Measurements from ENCODE around the gene NFE2. TPM values are rescaled to one million over a fixed set of nuclear protein-coding genes. Genes with fewer than 3 reads are reported as not detected.

Gene NFE2
- total RNA-seq, 1 donor from 2014 or later = 0.71 TPM

DNA sequence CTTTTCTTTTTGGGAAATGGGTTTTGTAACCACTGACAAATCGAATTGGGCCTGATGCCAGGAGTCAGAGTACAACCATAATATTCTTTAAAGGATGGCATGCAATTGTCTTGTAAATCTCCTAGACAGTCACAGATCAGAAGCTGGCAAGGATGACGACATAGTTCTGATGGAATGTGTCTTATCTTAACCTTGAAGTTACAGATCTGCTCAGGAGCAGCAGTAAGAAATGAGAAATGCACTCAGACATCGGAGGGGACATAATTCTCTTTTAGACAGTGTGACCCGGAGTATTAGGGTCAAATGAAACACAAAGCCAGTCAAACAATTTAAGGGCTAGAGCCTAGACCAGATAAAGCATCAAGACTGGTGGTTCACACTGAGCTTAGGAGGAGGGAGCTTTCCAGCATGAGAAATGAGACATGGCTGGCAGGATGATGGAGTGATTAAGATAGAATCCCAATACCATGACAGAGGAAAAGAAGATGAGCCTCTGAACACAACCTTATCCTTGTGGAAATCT, 38.4 kb downstream of the NFE2 start:
- Histone ChIP-seq H3K9me3 (replicated peaks) (no peaks in the 10 kb centered on the region), H3K4me1 (peaks cover 55% of the 10 kb centered on the region), H3K27me3 (ENCODE audit: low read depth) (no peaks in the 10 kb centered on the region), H3K36me3 (peaks cover 2% of the 10 kb centered on the region), H3K27ac (replicated peaks) (peak overlapping the region; percentile 53), H3K4me3 (no peak overlapping the region)
- intact Hi-C loops (cut with micrococcal nuclease) = no loop called here
- DNase-seq = no peak
- TF ChIP-seq, protein P1, sequence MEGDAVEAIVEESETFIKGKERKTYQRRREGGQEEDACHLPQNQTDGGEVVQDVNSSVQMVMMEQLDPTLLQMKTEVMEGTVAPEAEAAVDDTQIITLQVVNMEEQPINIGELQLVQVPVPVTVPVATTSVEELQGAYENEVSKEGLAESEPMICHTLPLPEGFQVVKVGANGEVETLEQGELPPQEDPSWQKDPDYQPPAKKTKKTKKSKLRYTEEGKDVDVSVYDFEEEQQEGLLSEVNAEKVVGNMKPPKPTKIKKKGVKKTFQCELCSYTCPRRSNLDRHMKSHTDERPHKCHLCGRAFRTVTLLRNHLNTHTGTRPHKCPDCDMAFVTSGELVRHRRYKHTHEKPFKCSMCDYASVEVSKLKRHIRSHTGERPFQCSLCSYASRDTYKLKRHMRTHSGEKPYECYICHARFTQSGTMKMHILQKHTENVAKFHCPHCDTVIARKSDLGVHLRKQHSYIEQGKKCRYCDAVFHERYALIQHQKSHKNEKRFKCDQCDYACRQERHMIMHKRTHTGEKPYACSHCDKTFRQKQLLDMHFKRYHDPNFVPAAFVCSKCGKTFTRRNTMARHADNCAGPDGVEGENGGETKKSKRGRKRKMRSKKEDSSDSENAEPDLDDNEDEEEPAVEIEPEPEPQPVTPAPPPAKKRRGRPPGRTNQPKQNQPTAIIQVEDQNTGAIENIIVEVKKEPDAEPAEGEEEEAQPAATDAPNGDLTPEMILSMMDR (IDR thresholded peaks at IDR 0.05; ENCODE audit: borderline replicate concordance) = no peak

DNA sequence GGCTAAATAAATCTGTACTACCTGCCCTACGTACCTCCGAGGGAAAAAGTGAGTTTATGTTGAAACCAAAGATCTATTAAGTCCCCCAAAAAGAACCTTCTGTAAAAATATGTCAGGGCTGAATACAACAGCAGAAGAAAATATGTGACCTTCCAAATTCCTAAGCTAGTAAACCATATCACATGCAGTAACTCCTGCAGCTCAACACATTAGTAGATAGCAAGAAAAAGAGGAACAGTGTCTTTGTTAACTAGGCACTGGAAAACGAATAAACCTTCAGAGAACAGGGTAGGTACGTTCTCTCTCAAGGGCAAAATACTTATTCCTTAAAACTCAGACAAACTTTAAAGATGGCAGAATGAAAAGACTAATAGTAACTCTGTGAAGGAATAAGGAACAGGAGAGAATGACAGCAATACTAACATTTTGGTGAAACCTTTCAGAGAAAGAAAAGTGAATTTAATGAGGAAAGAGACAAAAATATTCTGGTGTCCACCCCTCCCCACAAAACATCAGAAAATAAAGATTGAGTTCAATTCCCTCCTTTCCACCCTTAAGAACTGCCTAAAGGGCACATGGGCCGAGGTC, 38.9 kb downstream of the NFE2 start:
- no peaks in the 10 kb centered on the region for H3K9me3 ChIP-seq (replicated peaks)
- TF ChIP-seq, protein P1 (IDR thresholded peaks at IDR 0.05; ENCODE audit: borderline replicate concordance) = no peak
- peaks cover 57% of the 10 kb centered on the region for H3K4me1 ChIP-seq
- peaks cover 7% of the 10 kb centered on the region for H3K36me3 ChIP-seq
- DNase-seq = no peak
- no peak overlapping the region for H3K4me3 ChIP-seq
- H3K27ac ChIP-seq (replicated peaks) = peak overlapping the region; percentile 53
- intact Hi-C loops (cut with micrococcal nuclease) = no loop called here
- no peaks in the 10 kb centered on the region for H3K27me3 ChIP-seq (ENCODE audit: low read depth)

DNA sequence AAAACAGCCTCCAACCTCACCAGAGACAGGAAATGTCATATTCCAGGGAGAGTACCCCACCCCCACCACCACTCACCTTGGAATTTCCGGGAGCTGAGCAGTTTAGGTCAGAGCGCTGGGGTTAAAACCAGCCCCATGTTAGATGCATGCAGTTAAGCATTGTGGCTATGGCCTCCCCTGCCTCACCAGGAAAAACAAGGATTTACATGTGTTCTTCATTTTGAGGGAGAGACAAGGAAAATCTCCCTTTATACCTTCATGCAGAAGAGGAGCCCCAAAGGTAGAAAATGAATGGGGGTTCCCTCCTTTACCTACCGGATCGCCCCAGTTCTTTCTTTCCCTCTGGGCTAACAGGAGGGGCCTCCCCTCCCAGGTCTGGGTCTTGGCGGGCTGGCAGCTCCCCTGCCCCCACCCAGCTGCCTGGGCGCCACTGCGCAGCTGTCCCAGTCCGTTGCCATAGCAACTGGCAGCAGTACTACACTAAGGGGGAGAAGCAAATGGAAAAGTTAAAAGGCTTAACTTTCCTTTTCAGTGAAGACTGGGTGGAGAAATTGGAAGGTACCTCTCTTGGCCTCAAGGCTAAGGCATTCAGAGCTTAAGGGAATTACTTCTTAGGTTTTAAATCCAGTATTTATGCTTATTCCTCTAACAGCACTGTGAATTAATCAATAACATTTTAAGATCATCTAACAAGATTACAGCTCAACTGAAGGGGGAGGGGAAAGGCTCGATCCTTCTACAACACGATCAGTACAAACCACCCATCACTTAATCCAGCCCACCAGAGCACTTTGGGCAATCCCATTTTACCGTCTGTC, 41.4 kb downstream of the NFE2 start:
- H3K4me1 ChIP-seq = peaks cover 60% of the 10 kb centered on the region
- peak overlapping the region; percentile 66 for H3K4me3 ChIP-seq
- peak overlapping the region; percentile 83 for H3K27ac ChIP-seq (replicated peaks)
- H3K36me3 ChIP-seq = peaks cover 31% of the 10 kb centered on the region
- H3K27me3 ChIP-seq (ENCODE audit: low read depth) = no peaks in the 10 kb centered on the region
- TF ChIP-seq, protein P1 (IDR thresholded peaks at IDR 0.05; ENCODE audit: borderline replicate concordance) = no peak
- intact Hi-C loops (cut with micrococcal nuclease) = loop anchor here (10.0 kb wide), 1 partner anchor 105 kb away; the partner anchor contains the start of gene GPR84
- DNase-seq = peak; percentile 60
- H3K9me3 ChIP-seq (replicated peaks) = no peaks in the 10 kb centered on the region

DNA sequence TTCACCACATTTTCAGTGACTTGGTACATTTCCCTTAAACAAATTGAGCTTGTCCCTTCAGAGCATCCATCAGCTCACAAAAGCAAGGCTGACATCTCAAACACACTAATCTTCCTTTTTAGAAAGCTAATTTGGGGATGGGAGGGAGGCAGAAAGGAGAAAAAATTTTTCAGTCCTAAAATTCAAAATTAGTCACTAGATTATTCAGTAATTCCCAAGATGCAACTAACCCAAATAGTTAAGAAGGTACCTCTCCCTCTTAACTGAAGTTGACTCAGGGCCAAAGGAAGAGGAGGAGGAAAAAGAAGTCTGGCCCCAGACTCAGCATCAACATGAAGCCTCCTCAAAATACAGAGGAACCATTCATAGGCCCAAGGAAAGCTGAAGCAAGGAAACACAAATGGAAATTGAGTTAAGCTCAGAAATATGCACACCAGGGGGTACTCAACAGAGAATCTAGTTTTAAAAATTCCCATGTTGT, 42.6 kb downstream of the NFE2 start:
- Histone ChIP-seq H3K36me3 (peaks cover 37% of the 10 kb centered on the region), H3K27me3 (ENCODE audit: low read depth) (no peaks in the 10 kb centered on the region), H3K4me1 (peaks cover 60% of the 10 kb centered on the region), H3K4me3 (peak overlapping the region; percentile 66), H3K27ac (replicated peaks) (peak overlapping the region; percentile 83), H3K9me3 (replicated peaks) (no peaks in the 10 kb centered on the region)
- intact Hi-C loops (cut with micrococcal nuclease) = loop anchor here (10.0 kb wide), 1 partner anchor 107 kb away; the partner anchor contains the start of gene GPR84
- no peak for DNase-seq
- TF ChIP-seq, protein P1 (IDR thresholded peaks at IDR 0.05; ENCODE audit: borderline replicate concordance) = no peak

DNA sequence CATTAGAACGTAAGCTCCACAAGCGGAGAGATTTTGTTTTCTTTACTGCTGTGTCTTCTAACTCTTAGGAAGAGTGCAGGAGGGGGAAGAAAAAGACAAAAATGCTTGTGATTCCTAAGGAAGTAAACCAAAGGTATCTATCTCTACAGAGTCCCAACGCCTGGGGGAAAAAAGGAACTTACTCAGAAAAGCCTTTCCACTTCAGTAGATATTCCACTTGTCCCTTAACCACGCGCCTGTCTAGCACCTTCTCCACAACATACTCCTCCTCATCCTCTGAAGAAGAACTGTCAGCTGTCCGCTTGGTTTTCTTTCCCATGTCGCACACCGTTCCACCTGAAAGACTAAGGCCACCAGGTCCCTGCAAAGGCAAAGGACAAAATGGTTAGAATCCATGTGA, 43.5 kb downstream of the NFE2 start:
- DNase-seq = no peak
- Histone ChIP-seq H3K4me3 (no peak overlapping the region), H3K27ac (replicated peaks) (peak overlapping the region; percentile 83), H3K4me1 (peaks cover 53% of the 10 kb centered on the region), H3K36me3 (peaks cover 39% of the 10 kb centered on the region), H3K27me3 (ENCODE audit: low read depth) (no peaks in the 10 kb centered on the region), H3K9me3 (replicated peaks) (no peaks in the 10 kb centered on the region)
- intact Hi-C loops (cut with micrococcal nuclease) = loop anchor here (10.0 kb wide), 1 partner anchor 107 kb away; the partner anchor contains the start of gene GPR84
- TF ChIP-seq, protein P1 (IDR thresholded peaks at IDR 0.05; ENCODE audit: borderline replicate concordance) = no peak
